GM12892 (cell line): Measurements from ENCODE around the gene ANKS1B.

Experiments
- POLR2A ChIP-seq: IDR thresholded peaks from 2 replicates; pipeline ENCODE4 v1.6.1; 2011; ENCODE audit warnings: low read depth, low read length, control low read depth
- POLR2AphosphoS5 ChIP-seq: IDR thresholded peaks from 2 replicates; pipeline ENCODE4 v1.6.1; 2011; ENCODE audit warnings: low read depth, low read length, control low read depth
- TAF1 ChIP-seq: IDR thresholded peaks from 2 replicates; pipeline ENCODE4 v1.6.1; 2011; ENCODE audit warnings: low read depth, mild to moderate bottlenecking, control low read depth, low read length, borderline replicate concordance

DNA sequence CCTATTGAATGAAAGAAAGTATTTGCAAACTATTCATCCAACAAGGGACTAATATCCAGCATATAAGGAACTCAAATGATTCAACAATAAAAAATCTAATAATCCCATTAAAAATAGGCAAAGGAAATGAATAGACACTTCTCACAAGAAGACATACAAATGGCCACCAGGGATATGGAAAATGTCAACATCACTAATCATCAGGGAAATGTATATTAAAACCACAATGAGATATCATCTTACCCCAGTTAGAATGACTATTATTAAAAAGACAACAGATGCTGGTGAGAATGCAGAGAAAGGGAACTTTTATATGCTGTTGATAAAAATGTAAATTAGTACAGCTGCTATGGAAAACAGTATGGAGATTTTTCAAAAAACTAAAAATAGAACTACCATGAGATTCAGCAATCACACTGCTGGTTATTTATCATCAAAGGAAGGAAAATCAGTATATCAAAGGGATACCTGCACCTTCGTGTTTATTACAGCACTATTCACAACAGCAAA, 247.9 kb downstream of the ANKS1B start:
- TF ChIP-seq POLR2A: no peak
- TF ChIP-seq POLR2AphosphoS5: no peak
- no peak for TF ChIP-seq TAF1
